ENCODE results near the gene ACP2.
A peak's percentile ranks its signal among the peaks of the same experiment; 100 is the strongest.

Gene ACP2

DNA sequence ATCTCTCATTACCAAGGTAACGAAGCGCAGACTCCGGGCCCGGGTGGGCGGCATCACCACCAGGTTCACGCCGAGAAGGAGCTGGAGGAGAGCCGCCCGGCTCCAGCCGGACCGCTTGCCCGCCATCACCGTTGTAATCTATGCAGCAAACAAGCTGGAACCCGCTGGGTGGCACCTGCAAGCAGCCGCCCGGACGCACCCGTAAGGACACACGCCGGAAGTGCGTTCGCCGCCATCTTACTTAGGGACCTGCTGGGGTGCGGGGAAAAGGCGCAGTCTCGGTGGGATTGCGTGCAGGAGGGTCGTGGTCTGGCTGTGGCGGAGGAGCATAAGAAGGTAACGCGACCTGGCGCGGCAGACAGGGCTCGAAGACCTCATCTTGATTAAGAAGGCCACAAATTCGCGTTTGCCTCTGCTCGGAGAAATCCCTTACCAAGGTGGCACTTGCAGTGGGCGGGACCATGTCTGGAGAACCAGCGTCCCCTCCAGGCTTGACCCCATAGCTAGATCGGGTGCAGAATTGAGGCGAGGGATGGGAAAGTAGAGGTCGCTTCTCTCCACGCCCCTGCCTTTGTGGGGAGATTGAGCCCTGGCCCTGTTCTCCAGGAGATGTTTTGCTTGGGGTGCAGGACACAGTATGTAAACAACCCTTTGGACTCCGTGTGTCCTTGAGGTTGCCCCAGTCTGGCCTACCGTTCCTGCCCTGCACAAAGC is at the start of gene ACP2 (continued):
- peak; percentile 63 for TF ChIP-seq ZSCAN4 (tag by site-specific recombination; IDR thresholded peaks at IDR 0.05)
- TF ChIP-seq WT1 (tag by site-specific recombination; IDR thresholded peaks at IDR 0.05) = no peak; the same call in 1 of the 2 replicates
- 0 out of 2 replicates have a peak, but pooled peaks have one; percentile 6 for TF ChIP-seq ZNF654 (tag by site-specific recombination; IDR thresholded peaks at IDR 0.05; ENCODE audit: low read depth)
- TF ChIP-seq, protein P1, sequence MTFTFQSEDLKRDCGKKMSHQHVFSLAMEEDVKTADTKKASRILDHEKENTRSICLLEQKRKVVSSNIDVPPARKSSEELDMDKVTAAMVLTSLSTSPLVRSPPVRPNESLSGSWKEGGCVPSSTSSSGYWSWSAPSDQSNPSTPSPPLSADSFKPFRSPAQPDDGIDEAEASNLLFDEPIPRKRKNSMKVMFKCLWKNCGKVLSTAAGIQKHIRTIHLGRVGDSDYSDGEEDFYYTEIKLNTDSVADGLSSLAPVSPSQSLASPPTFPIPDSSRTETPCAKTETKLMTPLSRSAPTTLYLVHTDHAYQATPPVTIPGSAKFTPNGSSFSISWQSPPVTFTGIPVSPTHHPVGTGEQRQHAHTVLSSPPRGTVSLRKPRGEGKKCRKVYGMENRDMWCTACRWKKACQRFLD (tag by site-specific recombination; IDR thresholded peaks at IDR 0.05) = no peak
- TF ChIP-seq ZNF2 (tag by site-specific recombination; IDR thresholded peaks at IDR 0.05) = peak; percentile 92
- no peak for TF ChIP-seq ZNF214 (tag by site-specific recombination; IDR thresholded peaks at IDR 0.05; ENCODE audit: borderline replicate concordance)
- peak; percentile 73 for TF ChIP-seq ZBTB48 (tag by site-specific recombination; IDR thresholded peaks at IDR 0.05)
- TF ChIP-seq ZNF274 (IDR thresholded peaks at IDR 0.05; ENCODE audit: low read length) = no peak
- no peak for TF ChIP-seq ZNF274 (tag by site-specific recombination; IDR thresholded peaks at IDR 0.05; ENCODE audit: borderline replicate concordance)
- peak; percentile 39; the same call in 1 of the 2 replicates for TF ChIP-seq ZNF239 (tag by site-specific recombination; IDR thresholded peaks at IDR 0.05)
- TF ChIP-seq ZNF391 (tag by site-specific recombination; IDR thresholded peaks at IDR 0.05; ENCODE audit: borderline replicate concordance, low read depth) = peak; percentile 88
- TF ChIP-seq ZNF596 (tag by site-specific recombination; IDR thresholded peaks at IDR 0.05) = no peak
- no peak for TF ChIP-seq ZNF677 (tag by site-specific recombination; IDR thresholded peaks at IDR 0.05)
- peak; percentile 95 for TF ChIP-seq SP3 (tag by site-specific recombination; IDR thresholded peaks at IDR 0.05)
- TF ChIP-seq ZNF561 (tag by site-specific recombination; IDR thresholded peaks at IDR 0.05; ENCODE audit: borderline replicate concordance) = peak; percentile 93
- TF ChIP-seq ZNF394 (tag by site-specific recombination; IDR thresholded peaks at IDR 0.05; ENCODE audit: borderline replicate concordance) = peak; percentile 85
- TF ChIP-seq ZNF280D (tag by site-specific recombination; IDR thresholded peaks at IDR 0.05) = peak; percentile 35; the same call in 1 of the 2 replicates
- no peak for TF ChIP-seq ZNF785 (tag by site-specific recombination; IDR thresholded peaks at IDR 0.05)
- TF ChIP-seq ZNF169 (tag by site-specific recombination; IDR thresholded peaks at IDR 0.05) = no peak
- TF ChIP-seq ZNF707 (tag by site-specific recombination; IDR thresholded peaks at IDR 0.05) = no peak
- no peak for TF ChIP-seq ZNF311 (tag by site-specific recombination; IDR thresholded peaks at IDR 0.05; ENCODE audit: borderline replicate concordance)
- no peak for TF ChIP-seq ZNF433 (tag by site-specific recombination; IDR thresholded peaks at IDR 0.05; ENCODE audit: low read depth)
- TF ChIP-seq ZNF10 (tag by site-specific recombination; IDR thresholded peaks at IDR 0.05) = no peak
- TF ChIP-seq ZNF514 (tag by site-specific recombination; IDR thresholded peaks at IDR 0.05) = no peak
- peak; percentile 73 for TF ChIP-seq ZBTB21 (tag by site-specific recombination; IDR thresholded peaks at IDR 0.05)
- TF ChIP-seq GLI2 (tag by site-specific recombination; IDR thresholded peaks at IDR 0.05; ENCODE audit: borderline replicate concordance, low read depth) = no peak
- no peak for TF ChIP-seq ZNF16 (tag by site-specific recombination; IDR thresholded peaks at IDR 0.05; ENCODE audit: low read depth)
- no peak; the same call in 1 of the 2 replicates for TF ChIP-seq MZF1 (tag by site-specific recombination; IDR thresholded peaks at IDR 0.05; ENCODE audit: borderline replicate concordance)
- TF ChIP-seq GFI1B (tag by site-specific recombination; IDR thresholded peaks at IDR 0.05) = no peak
- TF ChIP-seq ZNF658 (tag by site-specific recombination; IDR thresholded peaks at IDR 0.05) = no peak
- TF ChIP-seq ZNF585B (tag by site-specific recombination; IDR thresholded peaks at IDR 0.05) = no peak
- TF ChIP-seq ZNF555 (tag by site-specific recombination; conservative IDR thresholded peaks at IDR 0.05) = no peak
- TF ChIP-seq PRDM1 (tag by site-specific recombination; IDR thresholded peaks at IDR 0.05) = no peak; the same call in none of the 2 replicates
